Measurements from ENCODE around the gene TULP1.

TULP1 gene

GRCh38 chr6:35452183-35453090 lies 60.3 kb downstream of the TULP1 start, which contains the start of gene FANCE:
Gene FANCE (plus strand): TSS chr6:35452338. CDS start chr6:35452546, 208 bp downstream.
- Histone ChIP-seq H3K4me1 (ENCODE audit: control insufficient read depth in 1 of 2, insufficient read depth in 2 of 2, low read length in 2 of 2) (peaks cover 0 to 20% of the 10 kb centered on the region in 2 donors), H3K9me3 (ENCODE audit: control insufficient read depth in 1 of 2, low read length in 2 of 2) (no peaks in the 10 kb centered on the region), H3K27me3 (ENCODE audit: low read depth, low read length) (no peaks in the 10 kb centered on the region), H3K36me3 (ENCODE audit: control insufficient read depth in 1 of 2, insufficient read depth in 2 of 2, low read length in 2 of 2) (no peaks in the 10 kb centered on the region), H3K27ac (ENCODE audit: low read length) (no peak within 1 kb of the TSS), H3K4me3 (ENCODE audit: low read depth in 1 of 2, low read length in 2 of 2) (peak within 1 kb of the TSS; percentile 63 to 72)

- Histone ChIP-seq H3K4me1 (ENCODE audit: control insufficient read depth in 1 of 2, insufficient read depth in 2 of 2, low read length in 2 of 2) (peaks cover 0 to 20% of the 10 kb centered on the region in 2 donors), H3K27ac (ENCODE audit: low read length) (no peak overlapping the region), H3K36me3 (ENCODE audit: control insufficient read depth in 1 of 2, insufficient read depth in 2 of 2, low read length in 2 of 2) (no peaks in the 10 kb centered on the region), H3K27me3 (ENCODE audit: low read depth, low read length) (no peaks in the 10 kb centered on the region), H3K9me3 (ENCODE audit: control insufficient read depth in 1 of 2, low read length in 2 of 2) (no peaks in the 10 kb centered on the region), H3K4me3 (ENCODE audit: low read depth in 1 of 2, low read length in 2 of 2) (peak overlapping the region; percentile 24 to 72)
These were observed 61.1 kb downstream of the TULP1 start for GRCh38 chr6:35451354-35452182.

GRCh38 chr6:35449287-35449881 lies 63.3 kb downstream of the TULP1 start:
- Histone ChIP-seq H3K4me1 (ENCODE audit: control insufficient read depth in 1 of 2, insufficient read depth in 2 of 2, low read length in 2 of 2) (peaks cover 0 to 20% of the 10 kb centered on the region in 2 donors), H3K27me3 (ENCODE audit: low read depth, low read length) (no peaks in the 10 kb centered on the region), H3K27ac (ENCODE audit: low read length) (no peak overlapping the region), H3K9me3 (ENCODE audit: control insufficient read depth in 1 of 2, low read length in 2 of 2) (no peaks in the 10 kb centered on the region), H3K4me3 (ENCODE audit: low read depth in 1 of 2, low read length in 2 of 2) (no peak overlapping the region), H3K36me3 (ENCODE audit: control insufficient read depth in 1 of 2, insufficient read depth in 2 of 2, low read length in 2 of 2) (no peaks in the 10 kb centered on the region)

GRCh38 chr6:35448191-35448590 lies 64.5 kb downstream of the TULP1 start:
- peaks cover 0 to 16% of the 10 kb centered on the region in 2 donors for H3K4me1 ChIP-seq (ENCODE audit: control insufficient read depth in 1 of 2, insufficient read depth in 2 of 2, low read length in 2 of 2)
- H3K27me3 ChIP-seq (ENCODE audit: low read depth, low read length) = no peaks in the 10 kb centered on the region
- no peaks in the 10 kb centered on the region for H3K36me3 ChIP-seq (ENCODE audit: control insufficient read depth in 1 of 2, insufficient read depth in 2 of 2, low read length in 2 of 2)
- no peak overlapping the region for H3K27ac ChIP-seq (ENCODE audit: low read length)
- H3K4me3 ChIP-seq (ENCODE audit: low read depth in 1 of 2, low read length in 2 of 2) = no peak overlapping the region
- no peaks in the 10 kb centered on the region for H3K9me3 ChIP-seq (ENCODE audit: control insufficient read depth in 1 of 2, low read length in 2 of 2)
